22Rv1 (cell line): Measurements from ENCODE around the gene NCOA1.

ENCODE experiments used
- ZFX ChIP-seq: fragments of 450-650 bp; IDR thresholded peaks from 2 replicates; pipeline ENCODE4 v1.6.1; 2017; ENCODE audit warnings: antibody characterized with exemption, borderline replicate concordance
- TF ChIP-seq, protein P1 (sequence below): fragments of 450-650 bp; IDR thresholded peaks from 2 replicates; pipeline ENCODE4 v1.5.1; 2017; ENCODE audit warnings: mild to moderate bottlenecking

DNA sequence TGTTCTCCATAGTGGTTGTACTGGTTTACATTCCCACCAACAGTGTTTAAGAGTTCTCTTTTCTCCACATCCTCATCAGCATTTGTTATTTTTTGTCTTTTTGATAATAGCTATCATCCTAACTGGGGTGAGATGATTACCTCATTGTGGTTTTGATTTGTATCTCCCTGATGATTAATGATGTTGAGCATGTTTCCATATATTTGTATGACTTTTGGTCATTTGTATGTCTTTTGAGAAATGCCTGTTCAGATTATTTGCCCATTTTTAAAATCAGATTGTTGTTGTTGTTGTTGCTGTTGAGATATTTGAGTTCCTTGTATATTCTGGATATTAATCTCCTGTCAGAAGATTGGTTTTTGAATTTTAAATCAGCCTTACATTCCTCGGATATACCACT, 147.5 kb downstream of the NCOA1 start:
- TF ChIP-seq, protein P1, sequence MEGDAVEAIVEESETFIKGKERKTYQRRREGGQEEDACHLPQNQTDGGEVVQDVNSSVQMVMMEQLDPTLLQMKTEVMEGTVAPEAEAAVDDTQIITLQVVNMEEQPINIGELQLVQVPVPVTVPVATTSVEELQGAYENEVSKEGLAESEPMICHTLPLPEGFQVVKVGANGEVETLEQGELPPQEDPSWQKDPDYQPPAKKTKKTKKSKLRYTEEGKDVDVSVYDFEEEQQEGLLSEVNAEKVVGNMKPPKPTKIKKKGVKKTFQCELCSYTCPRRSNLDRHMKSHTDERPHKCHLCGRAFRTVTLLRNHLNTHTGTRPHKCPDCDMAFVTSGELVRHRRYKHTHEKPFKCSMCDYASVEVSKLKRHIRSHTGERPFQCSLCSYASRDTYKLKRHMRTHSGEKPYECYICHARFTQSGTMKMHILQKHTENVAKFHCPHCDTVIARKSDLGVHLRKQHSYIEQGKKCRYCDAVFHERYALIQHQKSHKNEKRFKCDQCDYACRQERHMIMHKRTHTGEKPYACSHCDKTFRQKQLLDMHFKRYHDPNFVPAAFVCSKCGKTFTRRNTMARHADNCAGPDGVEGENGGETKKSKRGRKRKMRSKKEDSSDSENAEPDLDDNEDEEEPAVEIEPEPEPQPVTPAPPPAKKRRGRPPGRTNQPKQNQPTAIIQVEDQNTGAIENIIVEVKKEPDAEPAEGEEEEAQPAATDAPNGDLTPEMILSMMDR, result no peak
- no peak for TF ChIP-seq ZFX
